Stimulated activated CD4-positive, alpha-beta T cell treated with anti-CD3 and anti-CD28 coated beads, Interleukin-1b, Interleukin-23, amount 100 ng/mL, for 4 hours (primary cell): ENCODE measurements around the gene KIF16B.

ENCODE experiments used
- DNase-seq, 2 donors: peaks; one replicate each; pipeline ENCODE4 v3.0.0-alpha.2; 2020; ENCODE audit warnings: low read depth in 2 of 2

The KIF16B gene

DNA sequence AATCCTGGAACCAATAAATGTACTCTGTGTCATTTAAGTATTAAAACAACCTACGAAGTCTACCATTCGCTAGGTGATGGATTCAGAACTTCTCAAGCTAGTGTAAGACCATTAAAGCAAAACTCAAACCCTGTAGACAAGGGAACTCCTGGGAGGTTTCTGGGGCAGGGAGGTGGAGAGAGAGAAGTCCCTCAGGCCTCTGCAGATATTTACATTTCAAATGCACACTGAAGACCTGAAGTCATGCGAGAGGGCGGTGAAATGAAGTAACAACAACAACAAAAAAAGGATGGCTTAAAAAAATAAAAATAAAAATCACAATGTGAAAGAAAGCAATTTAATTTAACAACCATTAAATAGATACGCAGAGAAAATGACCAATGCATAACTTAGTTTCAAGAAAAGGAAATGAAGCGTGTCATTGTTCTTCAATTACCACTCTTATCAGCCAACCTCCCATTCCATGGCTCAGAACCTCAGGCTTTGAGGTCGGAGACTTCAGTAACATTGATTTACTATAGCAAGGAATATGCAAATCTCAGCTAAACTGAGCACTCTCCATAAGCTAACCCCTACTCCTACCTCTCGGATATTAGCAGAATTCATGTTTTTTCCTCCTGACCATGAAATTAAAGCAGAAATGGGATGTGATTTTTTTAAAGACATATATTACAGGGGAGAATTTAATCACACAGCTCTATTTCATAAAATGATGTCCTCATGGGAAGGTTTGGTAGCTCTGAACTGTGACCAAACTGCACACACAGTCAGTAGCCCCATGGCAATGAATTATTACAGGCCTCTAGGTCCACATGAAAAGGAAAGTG lies 140.6 kb downstream of the KIF16B start:
- DNase-seq, result no peak

DNA sequence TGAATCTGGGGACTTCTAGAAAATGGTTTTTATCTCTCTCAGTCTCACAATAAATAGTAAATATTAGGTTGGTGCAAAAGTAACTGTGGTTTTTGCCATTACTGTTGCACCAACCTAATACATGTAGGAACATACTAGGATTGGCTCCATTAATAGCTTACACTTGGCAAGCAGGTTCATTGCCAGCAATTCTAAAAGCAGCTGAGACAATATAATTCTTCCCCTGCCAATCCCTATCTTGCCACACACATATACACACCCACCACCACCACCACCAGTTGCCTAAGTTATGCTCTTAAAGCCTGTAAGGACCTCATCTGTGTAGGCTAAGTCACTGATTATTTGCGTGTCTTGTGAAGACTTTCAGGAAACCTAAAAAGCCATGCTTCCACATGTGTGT lies 145.1 kb downstream of the KIF16B start:
- no peak for DNase-seq

DNA sequence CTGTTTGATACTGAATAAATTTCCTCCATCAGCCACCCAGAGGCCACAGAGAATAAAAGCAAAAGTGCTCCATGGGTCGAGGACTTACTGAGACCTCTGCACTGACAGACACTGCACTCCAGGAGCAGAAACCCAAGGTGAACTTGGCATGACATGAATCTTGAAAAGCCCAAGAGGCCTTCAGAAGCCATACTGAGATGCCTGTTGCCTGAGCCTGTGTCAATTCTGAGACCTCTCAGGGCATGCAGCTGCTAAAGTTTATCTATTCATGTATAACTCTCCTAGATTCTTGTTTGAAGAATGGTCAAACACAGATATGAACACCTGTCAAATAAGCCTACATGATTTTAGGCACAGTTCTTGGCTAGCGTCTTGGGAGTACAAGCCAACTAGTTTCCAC lies 145.7 kb downstream of the KIF16B start:
- no peak for DNase-seq

- no peak for DNase-seq
Measured at GRCh38 chr20:16424780-16425179, 148.5 kb downstream of the KIF16B start.

GRCh38 chr20:16423311-16424212 lies 149.7 kb downstream of the KIF16B start:
- no peak for DNase-seq

DNA sequence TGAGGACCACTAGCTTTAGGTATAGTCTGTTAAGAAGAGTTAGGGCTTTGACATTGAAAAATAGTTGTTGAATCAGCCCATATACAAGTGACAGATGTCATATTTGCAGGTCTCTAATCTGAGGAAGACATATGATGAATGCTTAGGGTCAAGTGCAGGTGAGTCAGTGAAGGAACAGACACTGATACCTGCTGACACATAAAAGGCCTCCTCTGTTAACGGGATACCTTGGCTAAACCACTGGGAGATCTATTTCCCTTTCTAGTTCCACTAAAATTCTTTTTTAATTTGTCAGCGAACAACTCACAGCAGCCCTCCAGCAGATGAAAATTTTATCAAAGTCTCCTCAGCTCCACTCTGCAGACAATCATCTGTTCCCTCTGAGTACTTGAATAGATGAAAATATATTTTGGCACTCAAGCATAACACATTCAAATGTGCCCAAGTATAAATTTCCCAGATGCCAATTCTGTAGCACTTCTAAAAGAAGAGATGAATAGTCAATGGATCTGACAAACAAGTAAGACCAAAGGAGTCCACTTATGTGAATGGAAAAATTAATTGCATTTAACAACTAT lies 154.0 kb downstream of the KIF16B start:
- DNase-seq, result no peak

DNA sequence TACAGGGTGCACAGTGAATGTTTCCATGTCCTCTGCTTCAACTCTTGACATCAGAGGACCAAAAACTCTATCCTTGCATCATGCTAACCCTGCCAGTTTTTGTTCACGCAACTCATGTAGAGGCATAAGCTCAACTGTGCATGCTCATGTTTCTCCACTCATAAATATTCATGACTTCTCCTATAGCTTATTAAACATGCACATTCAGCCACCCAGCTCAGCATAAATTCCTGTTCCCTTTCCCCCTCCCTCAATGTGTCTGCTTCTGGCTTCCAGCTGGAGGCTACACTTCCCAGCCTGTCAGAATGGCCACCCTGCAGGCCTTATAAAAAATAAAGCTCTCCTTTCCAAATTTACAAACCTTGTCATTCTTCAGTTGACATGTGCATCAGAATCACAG lies 154.6 kb downstream of the KIF16B start:
- no peak for DNase-seq

DNA sequence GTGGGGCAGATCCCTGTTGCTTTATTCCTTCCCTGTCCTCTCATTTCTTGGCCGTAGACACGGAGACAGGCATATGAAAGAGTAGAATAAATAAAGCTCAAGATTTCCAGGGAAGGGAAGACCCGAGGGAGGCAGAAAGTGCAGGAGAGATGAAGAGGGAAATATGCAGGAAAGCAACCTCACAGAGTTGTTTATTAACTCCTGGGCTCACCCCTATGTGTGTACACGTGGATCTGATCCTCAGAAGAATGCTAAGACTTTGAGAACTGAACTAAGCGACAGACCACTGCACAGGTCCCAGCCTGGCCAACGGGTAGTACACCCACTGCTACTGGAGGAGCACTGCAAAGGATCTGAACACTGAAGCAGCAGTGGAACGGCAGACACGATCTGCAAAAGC lies 156.2 kb downstream of the KIF16B start:
- DNase-seq, result no peak

DNA sequence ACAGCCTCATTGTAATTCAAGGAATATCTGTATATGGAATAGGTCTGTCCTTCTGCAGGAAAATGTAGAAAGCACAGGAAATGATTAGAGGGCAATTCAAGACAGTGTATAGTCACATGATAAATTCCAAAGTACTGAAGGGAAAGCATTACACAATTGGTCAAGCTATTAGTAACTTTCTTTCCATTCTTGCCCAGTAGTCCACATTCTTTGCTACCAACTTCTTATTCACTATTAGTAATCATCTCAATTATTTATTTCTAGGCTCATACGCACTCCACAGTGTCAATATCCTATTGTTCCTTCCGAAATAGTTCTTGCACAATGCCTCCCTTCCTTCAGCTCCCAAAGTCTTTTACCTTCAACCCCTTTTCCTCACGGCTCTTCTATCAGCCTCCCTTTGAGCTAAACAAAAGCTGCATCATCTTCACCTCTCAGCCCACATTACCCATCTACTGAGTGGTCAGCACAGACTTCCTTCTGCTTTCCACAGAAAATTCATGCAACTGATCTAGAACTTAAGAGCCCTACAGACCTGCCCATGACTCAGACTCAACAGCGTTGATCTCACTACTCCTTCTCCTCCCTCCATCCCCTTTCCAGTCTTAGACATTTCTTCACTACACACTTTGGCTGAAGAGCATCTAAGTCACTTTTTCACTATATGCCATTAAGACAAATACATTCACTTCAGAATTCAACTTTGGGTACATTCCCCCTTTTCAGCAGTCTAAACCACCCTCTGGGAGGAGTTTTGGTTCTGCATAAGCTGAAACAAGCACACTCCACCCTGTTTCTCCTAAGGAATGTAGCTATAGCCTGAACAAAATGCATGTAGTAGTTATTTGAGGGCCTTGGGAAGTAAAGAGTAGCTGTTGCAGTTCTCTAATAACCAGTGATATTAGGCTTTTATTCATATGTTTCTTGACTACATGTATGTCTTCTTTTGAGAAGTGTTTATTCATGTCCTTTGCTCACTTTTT lies 157.9 kb downstream of the KIF16B start:
- DNase-seq, result no peak

DNA sequence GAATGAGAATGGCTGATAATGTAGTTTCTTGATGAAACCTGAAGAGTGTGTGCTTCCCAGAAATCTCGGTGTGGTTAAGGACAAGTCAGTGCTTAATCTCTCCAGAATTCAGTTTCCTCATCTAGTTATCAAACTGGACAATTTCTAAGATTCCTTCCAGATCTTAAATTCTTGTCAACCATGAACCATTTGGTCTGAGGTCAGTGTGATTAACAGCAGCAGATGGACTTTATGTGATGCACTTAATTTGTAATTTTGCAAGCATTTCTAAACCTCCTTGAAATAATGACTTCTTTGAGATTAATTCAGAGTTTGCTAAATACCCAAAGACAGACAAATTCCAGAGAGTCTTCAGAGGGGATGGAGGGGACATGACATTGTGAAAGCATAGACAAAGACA lies 160.3 kb downstream of the KIF16B start:
- DNase-seq, result no peak

GRCh38 chr20:16411361-16411760 lies 161.9 kb downstream of the KIF16B start:
- no peak for DNase-seq

DNA sequence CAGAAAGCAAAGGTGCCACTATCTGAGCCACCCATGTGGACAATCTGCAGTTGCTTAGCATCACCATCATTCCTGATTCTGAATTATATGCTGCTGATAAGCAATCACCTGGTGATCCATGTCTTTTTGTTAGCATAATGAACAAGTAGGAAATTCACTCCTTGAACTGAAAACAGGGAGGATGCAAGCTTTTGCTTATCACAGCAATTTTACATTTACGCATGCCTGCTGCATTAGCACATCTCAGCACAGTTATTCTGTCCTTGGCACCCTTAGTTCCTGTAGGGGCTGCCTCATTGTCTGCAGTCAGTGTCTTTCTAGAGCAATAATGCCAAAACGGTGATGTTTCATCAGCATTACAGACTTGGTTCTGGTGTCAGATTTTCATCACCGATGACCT lies 162.6 kb downstream of the KIF16B start:
- no peak for DNase-seq

- DNase-seq, result no peak
Measured at GRCh38 chr20:16408981-16409380, 164.3 kb downstream of the KIF16B start.

- no peak for DNase-seq
Measured at GRCh38 chr20:16407251-16408067, 165.8 kb downstream of the KIF16B start.

DNA sequence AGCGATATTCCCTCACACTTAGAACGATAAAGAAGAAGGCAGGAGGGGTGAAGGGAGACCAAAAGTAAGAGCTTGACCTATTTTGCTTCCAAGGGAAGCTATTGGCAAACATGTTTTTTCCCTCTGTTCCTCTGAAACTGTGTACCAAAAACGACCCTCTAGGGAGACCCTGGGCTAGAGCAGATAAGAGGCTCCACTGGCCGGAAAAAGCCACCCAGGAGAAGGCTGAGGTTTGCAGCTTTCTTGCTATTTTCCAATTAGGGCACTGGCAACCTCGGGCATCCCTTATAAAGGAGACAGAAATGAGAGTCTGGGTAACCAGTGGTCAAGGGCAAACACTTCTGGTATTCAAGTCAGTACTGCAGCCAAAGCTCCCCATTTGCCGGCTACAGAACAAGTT lies 168.0 kb downstream of the KIF16B start:
- DNase-seq, result no peak

GRCh38 chr20:16404640-16405039 lies 168.6 kb downstream of the KIF16B start:
- no peak for DNase-seq

GRCh38 chr20:16404171-16404570 lies 169.1 kb downstream of the KIF16B start:
- no peak for DNase-seq

DNA sequence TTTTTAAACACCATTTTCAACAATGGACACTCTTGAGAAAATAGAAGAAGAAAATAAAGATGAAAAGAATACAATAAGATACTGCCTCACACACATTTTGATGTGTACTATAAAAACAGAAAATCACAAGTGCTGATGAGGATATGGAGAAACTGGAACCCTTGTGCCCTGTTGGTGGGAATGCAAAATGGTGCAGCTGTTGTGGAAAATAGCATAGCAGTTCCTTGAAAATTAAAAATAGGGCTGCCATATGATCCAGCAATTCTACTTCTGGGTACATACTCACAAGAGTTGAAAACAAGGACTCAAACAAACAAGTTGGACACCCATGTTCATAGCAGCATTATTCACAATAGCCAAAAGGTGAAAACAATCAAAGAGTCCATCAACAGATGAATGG lies 173.0 kb downstream of the KIF16B start:
- DNase-seq, result no peak

- DNase-seq, result no peak
Measured at GRCh38 chr20:16399801-16400200, 173.4 kb downstream of the KIF16B start.

GRCh38 chr20:16397086-16397485 lies 176.2 kb downstream of the KIF16B start:
- DNase-seq, result no peak

GRCh38 chr20:16395366-16395765 lies 177.9 kb downstream of the KIF16B start:
- no peak for DNase-seq
